Muscle of leg (tissue), 11 donors: ENCODE data around the gene IPO13. TPM values are rescaled to one million over a fixed set of nuclear protein-coding genes. Genes with fewer than 3 reads are reported as not detected.

Source experiments
- DNase-seq: peaks from one replicate; pipeline ENCODE4 v3.0.0; 2013
- H3K27ac ChIP-seq: one replicate; pipeline ENCODE4 v1.5.1; 2013; ENCODE audit warnings: mild to moderate bottlenecking, low read length, control low read depth
- H3K27me3 ChIP-seq: one replicate; pipeline ENCODE4 v1.6.1; 2013; ENCODE audit warnings: low read length; ENCODE audit not compliant: control insufficient read depth, insufficient read depth
- H3K36me3 ChIP-seq: one replicate; pipeline ENCODE4 v1.6.1; 2013; ENCODE audit warnings: low read length; ENCODE audit not compliant: control insufficient read depth, insufficient read depth
- H3K4me1 ChIP-seq: one replicate; pipeline ENCODE4 v1.6.1; 2013; ENCODE audit warnings: low read length; ENCODE audit not compliant: control insufficient read depth, insufficient read depth
- H3K4me3 ChIP-seq: one replicate; pipeline ENCODE4 v1.5.1; 2013; ENCODE audit warnings: low read length, control low read depth
- H3K9me3 ChIP-seq: replicated peaks from 2 replicates; pipeline ENCODE4 v1.6.1; 2013; ENCODE audit warnings: low read depth, low read length; ENCODE audit not compliant: control insufficient read depth
- WGBS: methylation state at CpG from one replicate; pipeline ENCODE4 v1.1.5; 2013; ENCODE audit warnings: missing lambda C conversion rate; ENCODE audit not compliant: insufficient coverage; 5-methylcytosine and 5-hydroxymethylcytosine counted together
- polyA plus RNA-seq, 8 donors: library from polyadenylated mRNA; unstranded; fragments of 120-200 nt; gene quantifications; one replicate each; pipeline versions ENCODE4 v1.2.1 to v1.2.3, GENCODE V29; 2013; ENCODE audit warnings: inconsistent platforms in 1 of 8, low replicate concordance in 1 of 8; ENCODE audit not compliant: insufficient read length in 8 of 8, insufficient read depth in 1 of 8
- total RNA-seq: library from RNA; stranded (reverse); fragments of 120-200 nt; gene quantifications from one replicate; pipeline ENCODE4 v1.2.4, GENCODE V29; 2013

Gene IPO13
- total and polyA plus RNA-seq, 9 donors: 15.6 to 28.7 (median 24.1) TPM

DNA sequence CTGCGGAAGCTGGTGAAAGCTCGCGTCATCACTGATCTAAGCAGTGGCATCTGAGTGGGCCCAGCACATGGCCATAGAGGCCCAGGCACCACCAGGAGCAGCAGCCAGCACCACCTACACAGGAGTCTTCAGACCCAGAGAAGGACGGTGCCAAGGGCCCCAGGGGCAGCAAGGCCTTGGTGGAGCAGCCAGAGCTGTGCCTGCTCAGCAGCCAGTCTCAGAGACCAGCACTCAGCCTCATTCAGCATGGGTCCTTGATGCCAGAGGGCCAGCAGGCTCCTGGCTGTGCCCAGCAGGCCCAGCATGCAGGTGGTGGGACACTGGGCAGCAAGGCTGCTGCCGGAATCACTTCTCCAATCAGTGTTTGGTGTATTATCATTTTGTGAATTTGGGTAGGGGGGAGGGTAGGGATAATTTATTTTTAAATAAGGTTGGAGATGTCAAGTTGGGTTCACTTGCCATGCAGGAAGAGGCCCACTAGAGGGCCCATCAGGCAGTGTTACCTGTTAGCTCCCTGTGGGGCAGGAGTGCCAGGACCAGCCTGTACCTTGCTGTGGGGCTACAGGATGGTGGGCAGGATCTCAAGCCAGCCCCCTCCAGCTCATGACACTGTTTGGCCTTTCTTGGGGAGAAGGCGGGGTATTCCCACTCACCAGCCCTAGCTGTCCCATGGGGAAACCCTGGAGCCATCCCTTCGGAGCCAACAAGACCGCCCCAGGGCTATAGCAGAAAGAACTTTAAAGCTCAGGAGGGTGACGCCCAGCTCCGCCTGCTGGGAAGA, 16.4 kb upstream of the IPO13 start:
- no peak for DNase-seq
- no peak overlapping the region for H3K27ac ChIP-seq
- no peak overlapping the region for H3K4me3 ChIP-seq
- H3K9me3 ChIP-seq: no peaks in the 10 kb centered on the region
- H3K27me3 ChIP-seq: peaks cover 15% of the 10 kb centered on the region
- peaks cover 22% of the 10 kb centered on the region for H3K4me1 ChIP-seq
- peaks cover 20% of the 10 kb centered on the region for H3K36me3 ChIP-seq
- 88% methylated on average over 9 of the region's 10 CpGs for WGBS

DNA sequence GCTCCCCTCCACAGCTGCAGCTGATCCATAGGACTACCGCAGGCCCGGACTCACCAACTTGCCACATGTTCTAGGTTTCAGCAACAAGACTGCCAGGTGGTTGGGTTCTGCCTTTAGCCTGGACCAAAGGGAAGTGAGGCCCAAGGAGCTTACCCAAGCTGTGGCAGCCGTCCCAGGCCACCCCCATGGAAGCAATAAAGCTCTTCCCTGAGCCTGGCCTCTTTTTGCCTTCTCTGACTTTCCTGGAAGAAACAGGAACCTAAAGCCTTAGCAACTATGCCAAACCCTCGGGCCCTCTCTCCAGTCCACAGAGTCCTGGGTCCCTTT, 15.8 kb upstream of the IPO13 start:
- WGBS: 64% methylated on average over 4 of the region's 4 CpGs
- H3K27ac ChIP-seq: no peak overlapping the region
- DNase-seq: no peak

DNA sequence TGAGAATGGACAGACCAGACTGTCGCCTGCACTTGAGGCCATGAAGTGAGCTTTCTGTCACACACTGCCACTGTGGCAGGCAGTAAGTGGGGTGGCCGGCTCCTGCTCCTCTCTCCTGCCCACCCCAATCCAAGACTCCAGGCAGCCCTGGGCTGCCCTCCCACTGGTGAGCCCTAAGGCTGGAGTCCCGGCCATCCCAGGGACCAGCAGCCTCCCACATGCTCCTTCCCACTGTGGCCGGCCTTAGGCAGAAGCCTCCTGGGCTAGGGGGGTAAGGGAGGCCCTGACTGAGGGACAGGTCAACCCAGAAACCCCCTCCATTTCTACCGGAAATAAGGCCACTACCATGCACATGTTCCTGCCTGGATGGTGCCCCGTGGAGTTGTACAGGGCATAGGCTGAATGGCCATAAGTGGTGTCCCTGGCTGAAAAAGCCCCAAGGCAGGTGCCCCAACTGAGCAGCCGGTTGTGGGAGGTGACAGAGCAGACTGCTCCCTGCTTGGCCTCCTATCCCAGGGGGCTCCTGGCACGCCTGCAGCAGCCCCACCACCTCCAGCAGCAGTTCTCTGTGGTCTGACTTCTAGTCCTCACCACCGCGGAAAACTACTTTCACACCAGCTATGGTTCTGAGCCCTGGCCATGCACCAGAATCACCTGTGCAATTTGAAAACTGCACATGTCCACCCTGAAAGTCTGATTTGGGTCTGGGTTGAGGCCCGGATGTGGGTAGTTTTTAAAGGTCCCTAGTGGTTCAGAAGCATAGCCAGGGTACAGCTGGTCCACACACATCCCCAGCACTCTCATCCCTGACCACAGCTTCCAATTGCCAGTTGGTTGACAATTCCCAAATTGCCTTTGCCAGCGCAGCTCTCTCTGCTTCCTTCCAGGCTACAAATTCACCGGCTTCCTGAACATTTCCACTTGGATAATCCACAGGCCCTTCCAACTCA, 14.8 kb upstream of the IPO13 start:
- H3K4me1 ChIP-seq: peaks cover 32% of the 10 kb centered on the region
- DNase-seq: no peak
- no peak overlapping the region for H3K4me3 ChIP-seq
- H3K9me3 ChIP-seq: no peaks in the 10 kb centered on the region
- no peak overlapping the region for H3K27ac ChIP-seq
- peaks cover 26% of the 10 kb centered on the region for H3K27me3 ChIP-seq
- 77% methylated on average over 5 of the region's 13 CpGs for WGBS
- peaks cover 13% of the 10 kb centered on the region for H3K36me3 ChIP-seq

More for the DNA sequence above, 15.8 kb upstream of the IPO13 start:
- H3K9me3 ChIP-seq: no peaks in the 10 kb centered on the region
- H3K4me3 ChIP-seq: no peak overlapping the region
- peaks cover 21% of the 10 kb centered on the region for H3K27me3 ChIP-seq
- H3K4me1 ChIP-seq: peaks cover 25% of the 10 kb centered on the region
- peaks cover 17% of the 10 kb centered on the region for H3K36me3 ChIP-seq

DNA sequence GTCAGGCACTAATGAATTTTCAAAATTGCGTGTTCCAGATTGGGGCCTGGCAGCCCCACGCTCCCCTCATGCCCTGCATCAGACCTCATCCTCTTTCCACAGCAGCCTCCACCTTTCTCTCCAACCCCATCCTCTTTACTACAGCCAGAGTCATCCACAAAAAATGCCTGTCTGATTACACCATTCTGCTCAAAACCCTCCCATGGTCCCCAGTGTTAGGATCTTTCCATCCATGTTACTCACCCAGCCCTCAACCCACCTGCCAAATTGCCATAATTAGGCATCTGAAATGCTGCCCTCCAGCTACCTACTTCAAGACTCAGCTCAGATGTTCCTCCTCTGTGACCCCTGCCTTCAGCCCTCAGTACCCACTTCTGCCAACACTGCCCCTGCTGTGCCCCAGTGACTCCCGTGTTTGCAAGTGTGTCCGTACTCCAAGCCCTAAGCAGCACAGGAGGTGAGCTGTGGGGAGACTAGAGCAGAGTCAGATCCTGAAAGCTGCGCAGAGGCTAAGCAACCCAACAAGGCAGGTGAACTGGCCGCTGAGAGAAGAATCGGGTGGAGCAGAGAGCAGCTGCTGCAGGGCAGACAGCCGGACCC, 13.9 kb upstream of the IPO13 start:
- peaks cover 10% of the 10 kb centered on the region for H3K36me3 ChIP-seq
- WGBS: 20% methylated on average over 6 of the region's 8 CpGs
- peaks cover 32% of the 10 kb centered on the region for H3K4me1 ChIP-seq
- no peaks in the 10 kb centered on the region for H3K9me3 ChIP-seq
- no peak for DNase-seq
- no peak overlapping the region for H3K27ac ChIP-seq
- peaks cover 26% of the 10 kb centered on the region for H3K27me3 ChIP-seq
- peak overlapping the region; percentile 40 for H3K4me3 ChIP-seq

DNA sequence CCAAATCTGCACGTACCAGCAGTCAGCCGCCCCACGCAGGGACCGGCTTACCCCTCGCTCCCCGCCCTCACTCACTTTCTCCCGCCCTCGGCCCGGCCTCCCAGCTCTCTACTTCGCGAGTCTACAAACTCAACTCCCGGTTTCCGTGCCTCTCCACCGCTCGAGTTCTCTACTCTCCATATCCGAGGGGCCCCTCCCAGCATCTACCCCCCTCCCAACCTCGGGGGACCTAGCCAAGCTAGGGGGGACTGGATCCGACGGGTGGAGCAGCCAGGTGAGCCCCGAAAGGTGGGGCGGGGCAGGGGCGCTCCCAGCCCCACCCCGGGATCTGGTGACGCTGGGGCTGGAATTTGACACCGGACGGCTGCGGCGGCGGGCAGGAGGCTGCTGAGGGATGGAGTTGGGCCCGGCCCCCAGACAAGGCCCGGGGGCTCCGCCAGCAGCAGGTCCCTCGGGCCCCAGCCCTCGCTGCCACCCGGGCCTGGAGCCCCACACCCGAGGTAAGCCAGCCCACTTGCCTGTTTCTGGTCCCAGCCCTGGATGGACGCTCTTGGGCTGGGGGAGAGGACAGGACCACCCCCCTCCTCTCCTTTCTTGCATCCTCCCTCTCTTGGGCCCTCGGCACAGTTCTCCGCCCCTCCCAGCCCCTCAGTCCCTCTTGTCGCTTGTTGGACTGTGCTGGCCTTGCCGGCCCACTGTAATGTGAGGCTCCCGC, 13.2 kb upstream of the IPO13 start, which contains the start of gene ARTN:
Gene ARTN, plus strand, starts transcription at position 416 of the 715 bp plus-strand sequence. CDS start 1,856 bp downstream, outside the sequence.
- Histone ChIP-seq H3K9me3 (no peaks in the 10 kb centered on the region), H3K27ac (no peak within 1 kb of the TSS), H3K27me3 (peaks cover 26% of the 10 kb centered on the region), H3K4me1 (peaks cover 32% of the 10 kb centered on the region), H3K4me3 (peak within 1 kb of the TSS; percentile 40), H3K36me3 (peaks cover 10% of the 10 kb centered on the region)
- peak; percentile 43 for DNase-seq
- WGBS: 1% methylated on average over 38 of the region's 42 CpGs

DNA sequence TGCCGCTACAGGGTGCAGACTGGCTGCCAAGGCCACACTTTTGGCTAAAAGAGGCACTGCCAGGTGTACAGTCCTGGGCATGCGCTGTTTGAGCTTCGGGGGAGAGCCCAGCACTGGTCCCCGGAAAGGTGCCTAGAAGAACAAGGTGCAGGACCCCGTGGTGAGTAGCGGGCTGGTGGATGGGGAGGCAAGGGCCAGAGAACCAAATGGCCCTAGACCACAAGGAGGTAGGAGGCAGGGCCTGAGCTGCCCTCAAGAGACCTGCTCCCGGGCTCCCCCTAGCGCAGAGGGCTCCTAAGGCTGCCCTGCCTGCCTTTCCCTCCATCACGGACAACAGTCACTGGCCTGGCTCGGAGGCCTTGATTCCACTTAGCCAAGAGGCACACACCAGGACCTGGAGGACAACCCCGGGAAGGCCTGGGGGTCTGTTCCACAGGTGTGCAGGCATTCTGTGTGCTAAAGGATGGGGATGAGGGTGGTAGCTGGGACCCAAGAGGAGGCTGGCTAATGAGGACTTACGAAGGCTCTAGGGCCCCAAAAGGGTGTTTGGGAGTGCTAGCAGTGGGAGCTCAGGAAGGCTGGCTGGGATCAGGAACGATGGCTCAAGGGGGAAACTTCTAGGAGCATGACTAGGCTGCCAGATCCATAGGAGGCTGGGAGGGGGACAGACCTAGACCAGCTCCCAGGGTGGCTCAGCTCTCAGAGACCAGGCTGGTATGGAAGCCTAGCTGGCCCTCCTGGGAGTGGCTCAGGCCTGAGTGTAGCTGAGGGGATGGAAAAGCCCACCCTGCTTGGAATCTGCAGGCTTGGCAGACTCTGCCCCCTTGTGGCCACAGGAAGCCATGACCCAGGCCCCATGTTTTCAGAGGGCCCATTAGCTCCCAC, 12.4 kb upstream of the IPO13 start:
- 21% methylated on average over 13 of the region's 13 CpGs for WGBS
- peaks cover 39% of the 10 kb centered on the region for H3K4me1 ChIP-seq
- H3K36me3 ChIP-seq: peaks cover 10% of the 10 kb centered on the region
- no peak overlapping the region for H3K27ac ChIP-seq
- peak overlapping the region; percentile 40 for H3K4me3 ChIP-seq
- peaks cover 26% of the 10 kb centered on the region for H3K27me3 ChIP-seq
- DNase-seq: peak; percentile 72
- H3K9me3 ChIP-seq: no peaks in the 10 kb centered on the region

DNA sequence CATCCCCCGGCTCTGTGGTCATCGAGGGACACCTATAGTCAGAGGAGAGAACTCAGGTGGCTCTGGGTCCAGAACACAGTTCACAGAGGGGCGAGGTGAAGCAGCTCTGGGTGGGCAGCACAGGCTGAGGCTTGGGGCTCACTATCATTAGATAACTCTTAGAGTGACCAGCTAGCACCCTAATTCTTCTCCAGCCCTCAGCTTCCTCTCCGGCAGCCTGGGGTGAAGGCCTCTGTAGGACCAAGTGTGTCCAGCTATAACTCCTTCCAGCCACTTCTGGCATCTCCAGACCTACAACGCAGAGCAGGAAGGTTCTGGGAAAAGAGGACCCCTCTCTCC, 11.8 kb upstream of the IPO13 start:
- Histone ChIP-seq H3K27ac (no peak overlapping the region), H3K9me3 (no peaks in the 10 kb centered on the region), H3K36me3 (peaks cover 8% of the 10 kb centered on the region), H3K27me3 (peaks cover 26% of the 10 kb centered on the region), H3K4me1 (peaks cover 40% of the 10 kb centered on the region), H3K4me3 (no peak overlapping the region)
- WGBS: 30% methylated on average over 4 of the region's 5 CpGs
- no peak for DNase-seq

DNA sequence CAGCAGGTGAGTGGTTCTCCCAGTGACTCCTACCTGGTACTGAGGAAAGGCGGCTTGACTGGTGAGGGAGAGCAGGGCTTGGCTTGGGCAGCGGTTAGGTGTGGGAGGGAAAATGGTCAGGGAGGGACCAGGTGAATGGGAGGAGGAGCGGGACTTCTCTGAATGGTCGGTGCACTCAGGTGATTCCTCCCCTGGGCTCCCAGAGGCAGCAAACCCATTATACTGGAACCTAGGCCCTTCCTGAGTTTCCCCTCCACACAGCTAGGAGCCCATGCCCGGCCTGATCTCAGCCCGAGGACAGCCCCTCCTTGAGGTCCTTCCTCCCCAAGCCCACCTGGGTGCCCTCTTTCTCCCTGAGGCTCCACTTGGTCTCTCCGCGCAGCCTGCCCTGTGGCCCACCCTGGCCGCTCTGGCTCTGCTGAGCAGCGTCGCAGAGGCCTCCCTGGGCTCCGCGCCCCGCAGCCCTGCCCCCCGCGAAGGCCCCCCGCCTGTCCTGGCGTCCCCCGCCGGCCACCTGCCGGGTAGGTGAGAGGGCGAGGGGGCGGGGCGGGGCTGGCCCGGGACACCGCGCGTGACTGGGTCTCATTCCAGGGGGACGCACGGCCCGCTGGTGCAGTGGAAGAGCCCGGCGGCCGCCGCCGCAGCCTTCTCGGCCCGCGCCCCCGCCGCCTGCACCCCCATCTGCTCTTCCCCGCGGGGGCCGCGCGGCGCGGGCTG, 10.9 kb upstream of the IPO13 start:
- Histone ChIP-seq H3K27ac (no peak overlapping the region), H3K36me3 (no peaks in the 10 kb centered on the region), H3K4me1 (peaks cover 40% of the 10 kb centered on the region), H3K4me3 (no peak overlapping the region), H3K9me3 (no peaks in the 10 kb centered on the region), H3K27me3 (peaks cover 26% of the 10 kb centered on the region)
- DNase-seq: no peak
- 7% methylated on average over 42 of the region's 48 CpGs for WGBS
